HG03565 (cell line): ENCODE measurements around the gene TMEM179B.
"Not testable (repeated sequence)": the region's sequence is repeated elsewhere in the genome, so short reads cannot be mapped to it uniquely, and the experiment has no call there.

Experiments
- ATAC-seq: cut with Tn5 transposase; IDR thresholded peaks from one replicate; pipeline ENCODE4 v1.9.1; 2021; ENCODE audit warnings: mild to moderate bottlenecking, moderate library complexity; ENCODE audit not compliant: unreplicated experiment

The TMEM179B gene

GRCh38 chr11:62787005-62787759 lies at the start of gene TMEM179B:
TSS of gene TMEM179B (plus strand) at chr11:62787402. CDS start at chr11:62787432, 30 bp downstream.
- ATAC-seq = peak; percentile 52

- no peak for ATAC-seq
These were observed 39.6 kb upstream of the TMEM179B start for GRCh38 chr11:62747475-62748160.

GRCh38 chr11:62749931-62750330 lies 37.3 kb upstream of the TMEM179B start:
- not testable (repeated sequence) for ATAC-seq

GRCh38 chr11:62752177-62752785 lies 34.9 kb upstream of the TMEM179B start:
- no peak for ATAC-seq

- ATAC-seq = no peak
These were observed 34.0 kb upstream of the TMEM179B start for GRCh38 chr11:62752994-62753735.

- peak; percentile 94 for ATAC-seq
These were observed 33.2 kb upstream of the TMEM179B start, which contains the start of gene ZBTB3 for GRCh38 chr11:62753736-62754603. TSS of gene ZBTB3 (minus strand) at chr11:62754160. CDS start at chr11:62753664, 496 bp downstream.

GRCh38 chr11:62755086-62755615 lies 32.1 kb upstream of the TMEM179B start:
- no peak for ATAC-seq

GRCh38 chr11:62757846-62758788 lies 29.1 kb upstream of the TMEM179B start:
- ATAC-seq = no peak

- ATAC-seq = not testable (repeated sequence)
These were observed 26.4 kb upstream of the TMEM179B start for GRCh38 chr11:62760867-62761227.

GRCh38 chr11:62770778-62771143 lies 16.4 kb upstream of the TMEM179B start:
- ATAC-seq = peak; percentile 2

GRCh38 chr11:62771144-62772021 lies 15.8 kb upstream of the TMEM179B start, which contains the start of gene TAF6L:
TSS of gene TAF6L (plus strand) at chr11:62771396. CDS start at chr11:62775784, 4,388 bp downstream.
- peak; percentile 68 for ATAC-seq

GRCh38 chr11:62774407-62774806 lies 12.8 kb upstream of the TMEM179B start:
- ATAC-seq = no peak

- ATAC-seq = no peak
These were observed 11.6 kb upstream of the TMEM179B start for GRCh38 chr11:62775646-62776045.

- ATAC-seq = no peak
These were observed 9.8 kb upstream of the TMEM179B start for GRCh38 chr11:62777389-62777788.

GRCh38 chr11:62778441-62778840 lies 8.8 kb upstream of the TMEM179B start:
- no peak for ATAC-seq

GRCh38 chr11:62782753-62783152 lies 4.4 kb upstream of the TMEM179B start:
- ATAC-seq = no peak

GRCh38 chr11:62786318-62787004 lies 741 bp upstream of the TMEM179B start:
- peak; percentile 34 for ATAC-seq
